ENCODE measurements around the gene TPRN.

TPRN gene

GRCh38 chr9:137168904-137169856 is 31.4 kb downstream of the TPRN start:
- DNase-seq (ENCODE audit: extremely low read depth, insufficient read length): peak; percentile 82
- no peak for TF ChIP-seq CTCF (IDR thresholded peaks at IDR 0.05; ENCODE audit: insufficient read depth, low read length, poor library complexity, severe bottlenecking)
- Histone ChIP-seq H3K36me3 (ENCODE audit: control insufficient read depth, insufficient read depth, low read length) (no peaks in the 10 kb centered on the region), H3K4me3 (replicated peaks; ENCODE audit: low read depth, low read length) (peak overlapping the region; percentile 58), H3K27me3 (replicated peaks; ENCODE audit: control insufficient read depth, insufficient read depth, low read length) (no peaks in the 10 kb centered on the region; the same call in 1 of the 2 replicates)

GRCh38 chr9:137168573-137168903 is 32.0 kb downstream of the TPRN start:
- H3K27me3 ChIP-seq (replicated peaks; ENCODE audit: control insufficient read depth, insufficient read depth, low read length): no peaks in the 10 kb centered on the region; the same call in 1 of the 2 replicates
- TF ChIP-seq CTCF (IDR thresholded peaks at IDR 0.05; ENCODE audit: insufficient read depth, low read length, poor library complexity, severe bottlenecking): no peak
- DNase-seq (ENCODE audit: extremely low read depth, insufficient read length): no peak
- peak overlapping the region; percentile 58 for H3K4me3 ChIP-seq (replicated peaks; ENCODE audit: low read depth, low read length)
- H3K36me3 ChIP-seq (ENCODE audit: control insufficient read depth, insufficient read depth, low read length): no peaks in the 10 kb centered on the region

- no peaks in the 10 kb centered on the region; the same call in 1 of the 2 replicates for H3K27me3 ChIP-seq (replicated peaks; ENCODE audit: control insufficient read depth, insufficient read depth, low read length)
- no peak for DNase-seq (ENCODE audit: extremely low read depth, insufficient read length)
- no peaks in the 10 kb centered on the region for H3K36me3 ChIP-seq (ENCODE audit: control insufficient read depth, insufficient read depth, low read length)
- H3K4me3 ChIP-seq (replicated peaks; ENCODE audit: low read depth, low read length): peak overlapping the region; percentile 43
- no peak for TF ChIP-seq CTCF (IDR thresholded peaks at IDR 0.05; ENCODE audit: insufficient read depth, low read length, poor library complexity, severe bottlenecking)
Measured at GRCh38 chr9:137167747-137168572, 32.6 kb downstream of the TPRN start.

GRCh38 chr9:137167277-137167746 is 33.2 kb downstream of the TPRN start:
- H3K4me3 ChIP-seq (replicated peaks; ENCODE audit: low read depth, low read length): no peak overlapping the region
- no peak for TF ChIP-seq CTCF (IDR thresholded peaks at IDR 0.05; ENCODE audit: insufficient read depth, low read length, poor library complexity, severe bottlenecking)
- H3K27me3 ChIP-seq (replicated peaks; ENCODE audit: control insufficient read depth, insufficient read depth, low read length): no peaks in the 10 kb centered on the region; the same call in 1 of the 2 replicates
- DNase-seq (ENCODE audit: extremely low read depth, insufficient read length): no peak
- no peaks in the 10 kb centered on the region for H3K36me3 ChIP-seq (ENCODE audit: control insufficient read depth, insufficient read depth, low read length)

- Histone ChIP-seq H3K36me3 (ENCODE audit: control insufficient read depth, insufficient read depth, low read length) (no peaks in the 10 kb centered on the region), H3K4me3 (replicated peaks; ENCODE audit: low read depth, low read length) (no peak overlapping the region), H3K27me3 (replicated peaks; ENCODE audit: control insufficient read depth, insufficient read depth, low read length) (no peaks in the 10 kb centered on the region; the same call in 1 of the 2 replicates)
- TF ChIP-seq CTCF (IDR thresholded peaks at IDR 0.05; ENCODE audit: insufficient read depth, low read length, poor library complexity, severe bottlenecking): no peak
- no peak for DNase-seq (ENCODE audit: extremely low read depth, insufficient read length)
Measured at GRCh38 chr9:137166380-137167229, 33.9 kb downstream of the TPRN start.

Measured in GM06990 (cell line).